ENCODE results near the gene CNTLN. TPM values are rescaled to one million over a fixed set of nuclear protein-coding genes. Genes with fewer than 3 reads are reported as not detected.
"Not testable (repeated sequence)": the region's sequence is repeated elsewhere in the genome, so short reads cannot be mapped to it uniquely, and the experiment has no call there.

The CNTLN gene
- polyA plus RNA-seq, 1 experiment: 1.9 TPM

- DNase-seq (ENCODE audit: low read depth): no peak
- Histone ChIP-seq H3K27me3 (ENCODE audit: control insufficient read depth, insufficient read depth, low read length) (no peaks in the 10 kb centered on the region), H3K36me3 (ENCODE audit: control insufficient read depth, insufficient read depth, low read length) (no peaks in the 10 kb centered on the region), H3K4me3 (ENCODE audit: low read depth, low read length) (no peak overlapping the region)
- CTCF ChIA-PET: no interaction called here
- TF ChIP-seq CTCF (IDR thresholded peaks at IDR 0.05; ENCODE audit: insufficient read depth, low read depth, low read length): no peak
- POLR2A ChIA-PET: no interaction called here
These were observed 374.3 kb downstream of the CNTLN start for GRCh38 chr9:17509151-17509550.

- H3K4me3 ChIP-seq (ENCODE audit: low read depth, low read length): no peak overlapping the region
- H3K36me3 ChIP-seq (ENCODE audit: control insufficient read depth, insufficient read depth, low read length): no peaks in the 10 kb centered on the region
- ChIA-PET CTCF (no interaction called here), POLR2A (no interaction called here)
- no peak for TF ChIP-seq CTCF (IDR thresholded peaks at IDR 0.05; ENCODE audit: insufficient read depth, low read depth, low read length)
- no peak for DNase-seq (ENCODE audit: low read depth)
- no peaks in the 10 kb centered on the region for H3K27me3 ChIP-seq (ENCODE audit: control insufficient read depth, insufficient read depth, low read length)
These were observed 374.9 kb downstream of the CNTLN start for GRCh38 chr9:17509701-17510100.

GRCh38 chr9:17519761-17520160 is 384.9 kb downstream of the CNTLN start:
- POLR2A ChIA-PET: no interaction called here
- Histone ChIP-seq H3K36me3 (ENCODE audit: control insufficient read depth, insufficient read depth, low read length) (no peaks in the 10 kb centered on the region), H3K27me3 (ENCODE audit: control insufficient read depth, insufficient read depth, low read length) (no peaks in the 10 kb centered on the region; the same call in 1 of the 2 replicates), H3K4me3 (ENCODE audit: low read depth, low read length) (no peak overlapping the region)
- TF ChIP-seq CTCF (IDR thresholded peaks at IDR 0.05; ENCODE audit: insufficient read depth, low read depth, low read length): no peak
- CTCF ChIA-PET: interaction anchor here (1.9 to 2.1 kb wide), 2 partner anchors 283 to 291 kb away, joined by 5 to 7 read pairs; no protein-coding TSS in a partner anchor
- no peak for DNase-seq (ENCODE audit: low read depth)

GRCh38 chr9:17520268-17521064 is 385.6 kb downstream of the CNTLN start:
- no peaks in the 10 kb centered on the region for H3K36me3 ChIP-seq (ENCODE audit: control insufficient read depth, insufficient read depth, low read length)
- ChIA-PET POLR2A (no interaction called here), CTCF (interaction anchor here (0.8 to 2.1 kb wide), 5 partner anchors 10 to 290 kb away, joined by 3 to 7 read pairs (median 5); no protein-coding TSS in a partner anchor)
- H3K27me3 ChIP-seq (ENCODE audit: control insufficient read depth, insufficient read depth, low read length): no peaks in the 10 kb centered on the region; the same call in 1 of the 2 replicates
- no peak for TF ChIP-seq CTCF (IDR thresholded peaks at IDR 0.05; ENCODE audit: insufficient read depth, low read depth, low read length)
- no peak for DNase-seq (ENCODE audit: low read depth)
- H3K4me3 ChIP-seq (ENCODE audit: low read depth, low read length): no peak overlapping the region

- POLR2A ChIA-PET: no interaction called here
These were observed 386.4 kb downstream of the CNTLN start for GRCh38 chr9:17521100-17521855.

GRCh38 chr9:17526726-17527125 is 391.9 kb downstream of the CNTLN start:
- DNase-seq (ENCODE audit: low read depth); POLR2A ChIA-PET: not testable (repeated sequence)
- CTCF ChIA-PET: interaction anchor here (0.7 to 1.9 kb wide), 4 partner anchors 276 to 687 kb away, joined by 3 to 12 read pairs (median 6); no protein-coding TSS in a partner anchor

More at GRCh38 chr9:17521100-17521855, 386.4 kb downstream of the CNTLN start:
- TF ChIP-seq CTCF (IDR thresholded peaks at IDR 0.05; ENCODE audit: insufficient read depth, low read depth, low read length): no peak
- Histone ChIP-seq H3K27me3 (ENCODE audit: control insufficient read depth, insufficient read depth, low read length) (no peaks in the 10 kb centered on the region; the same call in 1 of the 2 replicates), H3K4me3 (ENCODE audit: low read depth, low read length) (no peak overlapping the region), H3K36me3 (ENCODE audit: control insufficient read depth, insufficient read depth, low read length) (no peaks in the 10 kb centered on the region)
- no peak for DNase-seq (ENCODE audit: low read depth)
- CTCF ChIA-PET: interaction anchor here (0.8 to 2.1 kb wide), 5 partner anchors 9 to 290 kb away, joined by 3 to 8 read pairs (median 6); no protein-coding TSS in a partner anchor

More at GRCh38 chr9:17526726-17527125, 391.9 kb downstream of the CNTLN start:
- H3K4me3 ChIP-seq (ENCODE audit: low read depth, low read length); H3K27me3 ChIP-seq (ENCODE audit: control insufficient read depth, insufficient read depth, low read length); H3K36me3 ChIP-seq (ENCODE audit: control insufficient read depth, insufficient read depth, low read length): not testable (repeated sequence)
